NCI-H446 treated with DMSO at 0.1 percent for 48 hours (cell line): ENCODE measurements around the gene JAKMIP1.

ENCODE experiments used
- DNase-seq: peaks from one replicate; lab custom pipeline; 2025; lab: John Stamatoyannopoulos, UW

JAKMIP1 gene

DNA sequence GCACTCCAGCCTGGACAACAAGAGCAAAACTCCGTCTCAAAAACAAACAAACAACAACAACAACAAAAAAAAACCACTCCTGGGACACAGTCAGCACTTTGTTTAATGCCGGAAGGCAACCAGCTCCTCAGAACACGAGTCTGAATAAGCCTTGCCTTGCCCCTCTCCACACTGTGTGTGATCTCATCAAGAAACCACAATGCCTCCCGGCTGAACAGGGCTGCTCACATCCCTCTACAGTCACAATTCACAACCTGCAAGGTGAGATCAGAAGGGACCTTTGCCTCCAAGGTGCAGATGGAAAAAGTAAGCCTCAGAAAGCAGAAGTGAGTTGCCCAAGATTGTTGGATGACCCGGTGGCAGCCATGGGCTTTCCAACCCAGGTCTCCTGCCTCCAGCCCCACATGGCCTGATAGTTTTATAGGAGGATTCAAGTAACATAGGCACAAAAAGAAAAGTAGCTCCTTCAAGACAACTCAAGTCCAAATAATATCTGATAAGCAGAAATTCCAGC lies 80.8 kb downstream of the JAKMIP1 start:
- no peak for DNase-seq

GRCh38 chr4:6118201-6118600 lies 82.1 kb downstream of the JAKMIP1 start:
- DNase-seq: no peak

DNA sequence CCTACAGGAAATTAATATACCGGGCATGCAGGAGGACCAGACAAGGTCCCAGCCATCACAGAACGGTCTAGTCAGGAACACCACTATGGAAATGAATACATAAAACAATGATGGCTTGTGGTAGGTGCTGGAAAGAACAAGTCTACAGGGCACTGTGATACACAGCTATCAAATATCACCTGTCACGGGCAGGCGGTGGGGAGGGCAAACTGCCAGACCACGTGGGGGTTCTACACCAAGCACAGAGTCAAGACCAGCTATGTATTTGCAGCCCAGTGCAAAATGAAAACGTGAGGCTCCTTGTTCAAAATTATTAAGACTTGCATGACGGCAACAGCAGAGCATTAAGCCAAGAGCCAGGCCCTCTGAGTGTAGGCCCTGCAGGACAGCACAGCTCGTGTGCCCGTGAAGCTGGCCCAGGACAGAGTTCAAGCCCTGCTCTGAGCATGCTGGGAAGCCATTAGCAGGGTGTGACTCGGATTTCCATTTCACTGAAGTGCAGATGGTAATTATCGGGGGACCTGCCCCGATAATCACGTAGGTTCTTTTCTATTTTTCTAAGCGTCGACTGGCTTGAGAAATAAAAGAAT lies 83.6 kb downstream of the JAKMIP1 start:
- no peak for DNase-seq

- DNase-seq: no peak
Measured at GRCh38 chr4:6115746-6116586, 84.4 kb downstream of the JAKMIP1 start.

GRCh38 chr4:6115342-6115741 lies 85.0 kb downstream of the JAKMIP1 start:
- no peak for DNase-seq

GRCh38 chr4:6114601-6115000 lies 85.7 kb downstream of the JAKMIP1 start:
- DNase-seq: no peak

GRCh38 chr4:6114181-6114580 lies 86.2 kb downstream of the JAKMIP1 start:
- no peak for DNase-seq

DNA sequence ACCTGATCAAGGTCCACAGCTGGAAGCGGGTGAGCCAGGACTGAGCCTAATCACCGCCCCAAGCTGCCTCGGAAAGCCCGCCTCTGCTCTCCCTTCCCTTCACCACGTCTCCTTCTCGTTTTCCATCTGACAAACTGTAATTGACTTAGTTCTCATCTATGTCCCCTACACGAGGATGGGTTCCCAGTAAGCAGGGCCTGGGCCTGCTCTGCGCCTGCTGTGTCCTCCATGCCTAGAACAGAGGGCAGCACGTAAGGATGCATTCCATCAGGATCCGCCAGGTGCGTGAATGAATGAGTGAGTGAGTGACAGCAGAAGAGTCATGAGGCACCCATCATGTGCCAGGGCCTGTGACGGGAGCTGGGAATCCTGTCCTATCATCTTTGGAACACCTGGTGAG lies 86.7 kb downstream of the JAKMIP1 start:
- no peak for DNase-seq

DNA sequence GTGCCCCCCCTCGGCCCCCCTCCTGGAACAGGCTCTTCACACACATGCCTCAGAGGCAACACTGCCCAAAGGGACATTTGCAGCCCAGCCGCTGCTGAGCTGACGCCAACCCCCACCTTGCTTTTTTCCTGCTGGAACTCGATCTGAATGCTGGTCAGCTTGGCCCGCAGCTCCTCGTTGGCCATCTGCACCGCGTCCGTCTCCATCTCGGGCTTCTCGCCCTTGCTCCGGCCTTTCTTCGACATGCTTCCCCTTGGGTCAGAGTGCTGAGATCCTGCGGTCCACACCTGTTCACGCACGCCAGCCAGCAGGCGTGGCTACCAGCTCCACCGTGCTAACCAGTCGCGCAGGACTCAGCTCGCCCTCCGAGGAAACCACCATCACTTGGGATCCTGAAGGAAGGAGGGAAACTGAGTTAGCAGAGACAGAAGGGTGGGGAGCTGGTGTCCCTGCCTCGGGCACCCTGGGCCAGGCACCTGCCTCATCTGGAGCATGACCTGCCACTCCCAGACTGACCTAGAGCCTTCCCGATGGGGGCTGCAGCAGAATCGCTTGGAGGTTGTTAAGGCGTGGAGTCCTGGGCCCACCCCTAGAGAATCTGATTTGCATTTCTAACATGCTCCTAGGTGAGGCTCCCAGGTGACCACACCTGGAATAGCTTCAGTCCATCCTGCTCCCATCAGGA lies 87.6 kb downstream of the JAKMIP1 start:
- no peak for DNase-seq

DNA sequence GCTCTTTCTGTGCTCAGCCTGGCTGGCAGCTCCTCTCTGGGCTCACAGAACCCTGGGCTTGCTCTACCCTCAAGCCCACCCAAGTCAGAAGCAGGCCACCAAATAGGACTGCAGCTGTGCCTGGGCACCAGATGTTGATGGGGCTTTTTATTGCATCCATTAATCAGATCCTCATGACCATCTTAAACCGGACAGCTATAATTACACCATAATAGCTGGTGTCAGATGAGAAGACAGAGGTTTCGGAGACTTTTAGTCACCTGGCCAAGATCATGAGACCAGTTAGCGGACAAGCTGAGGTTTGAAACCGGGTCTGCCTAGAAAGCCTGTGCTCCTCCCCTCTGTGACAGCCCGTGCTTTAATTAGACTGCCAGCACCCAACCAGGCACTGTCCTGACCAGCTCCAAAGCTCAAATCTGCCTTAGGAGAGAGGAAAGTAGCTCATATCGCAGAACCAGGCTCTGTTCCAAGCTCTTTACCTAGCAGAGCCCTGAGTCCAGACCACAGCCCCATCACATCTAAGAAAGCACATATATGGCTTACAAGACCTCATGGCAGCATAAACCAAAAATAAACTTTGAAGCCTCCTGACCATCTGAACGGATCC lies 88.9 kb downstream of the JAKMIP1 start:
- no peak for DNase-seq

DNA sequence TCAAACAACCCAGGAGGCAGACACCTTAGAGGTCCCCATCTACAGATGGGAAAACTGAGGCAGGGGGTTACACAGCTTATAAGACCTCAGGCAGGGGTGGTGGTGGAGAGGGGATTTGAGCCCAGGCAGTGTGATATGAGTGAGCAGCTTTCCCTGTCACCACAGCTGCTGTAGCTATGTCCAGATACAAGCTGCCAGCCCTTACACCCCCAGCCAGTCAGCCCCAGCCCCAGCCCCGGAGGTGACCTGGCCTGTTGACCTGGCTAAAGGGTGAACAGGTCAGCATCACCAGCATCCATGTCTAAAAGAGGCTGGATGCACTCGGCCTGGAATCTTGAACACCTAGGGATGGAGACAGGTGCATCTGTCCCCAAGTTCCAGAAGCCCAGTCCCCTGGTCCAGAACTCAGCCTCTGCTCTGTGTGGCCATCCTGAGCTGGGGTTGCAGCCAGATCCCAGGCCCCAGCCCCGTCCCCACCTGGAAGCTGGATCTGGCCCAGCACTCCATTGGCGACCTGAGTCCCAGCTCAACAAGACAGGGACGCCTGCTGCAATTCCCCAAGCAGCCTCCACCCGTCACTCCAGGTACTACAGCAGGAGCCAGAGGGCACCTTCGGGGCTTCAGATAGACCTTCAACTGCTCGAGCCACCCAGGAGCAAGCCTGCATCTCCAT lies 89.5 kb downstream of the JAKMIP1 start:
- DNase-seq: no peak

DNA sequence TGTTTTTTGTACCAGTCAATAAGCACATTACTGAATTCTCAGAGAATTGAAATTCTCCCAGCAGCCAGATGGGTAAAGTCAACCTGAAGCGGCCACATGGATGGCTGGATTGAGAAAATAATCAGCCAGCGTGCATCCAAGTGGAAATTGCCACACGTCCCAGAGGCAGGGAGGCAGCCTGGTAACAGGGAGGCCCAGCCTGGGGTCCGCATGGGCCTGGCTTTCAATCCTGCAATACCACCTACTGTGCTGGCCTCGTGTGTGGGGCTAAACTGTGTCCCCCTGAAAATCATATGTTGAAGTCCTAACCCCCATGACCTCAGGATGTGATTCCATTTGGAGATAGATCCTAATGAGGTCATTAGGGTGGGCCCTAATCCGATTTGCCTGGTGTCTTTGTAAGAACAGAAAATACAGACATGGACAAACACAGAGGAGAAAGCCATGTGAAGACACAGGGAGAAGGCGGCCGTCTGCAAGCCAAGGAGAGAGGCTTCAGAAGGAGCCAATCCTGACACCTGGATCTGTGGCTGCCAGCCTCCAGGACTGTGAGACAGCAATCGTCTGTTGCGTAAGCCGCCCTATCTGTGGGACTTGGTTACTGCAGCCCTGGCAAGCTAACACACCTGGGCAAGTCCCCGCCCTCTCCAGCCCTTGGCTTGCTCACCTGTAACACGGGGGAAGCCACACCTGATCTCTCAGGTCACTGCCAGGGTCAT lies 90.3 kb downstream of the JAKMIP1 start:
- no peak for DNase-seq

DNA sequence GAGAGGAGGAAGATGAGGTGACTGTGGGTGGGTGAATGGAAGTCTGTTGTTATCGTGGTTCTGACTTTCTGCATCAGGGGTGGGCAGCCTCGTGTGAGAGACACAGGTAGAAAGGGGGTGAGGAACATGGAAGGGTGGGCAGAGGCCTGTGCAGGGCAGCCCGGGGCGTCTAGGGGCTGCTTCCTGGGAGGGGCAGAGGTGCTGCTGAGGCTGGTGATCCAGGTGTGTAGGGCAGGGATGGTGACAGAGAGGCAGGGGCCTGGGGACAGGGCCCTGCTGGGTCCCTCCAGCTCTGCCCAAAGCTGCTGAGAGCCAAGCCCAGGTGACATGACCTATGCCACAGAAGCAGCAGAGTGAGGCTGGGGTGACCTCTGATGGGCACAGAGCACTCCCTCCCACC lies 92.5 kb downstream of the JAKMIP1 start:
- no peak for DNase-seq

GRCh38 chr4:6107114-6107791 lies 93.1 kb downstream of the JAKMIP1 start:
- no peak for DNase-seq

GRCh38 chr4:6106156-6106555 lies 94.2 kb downstream of the JAKMIP1 start:
- no peak for DNase-seq

DNA sequence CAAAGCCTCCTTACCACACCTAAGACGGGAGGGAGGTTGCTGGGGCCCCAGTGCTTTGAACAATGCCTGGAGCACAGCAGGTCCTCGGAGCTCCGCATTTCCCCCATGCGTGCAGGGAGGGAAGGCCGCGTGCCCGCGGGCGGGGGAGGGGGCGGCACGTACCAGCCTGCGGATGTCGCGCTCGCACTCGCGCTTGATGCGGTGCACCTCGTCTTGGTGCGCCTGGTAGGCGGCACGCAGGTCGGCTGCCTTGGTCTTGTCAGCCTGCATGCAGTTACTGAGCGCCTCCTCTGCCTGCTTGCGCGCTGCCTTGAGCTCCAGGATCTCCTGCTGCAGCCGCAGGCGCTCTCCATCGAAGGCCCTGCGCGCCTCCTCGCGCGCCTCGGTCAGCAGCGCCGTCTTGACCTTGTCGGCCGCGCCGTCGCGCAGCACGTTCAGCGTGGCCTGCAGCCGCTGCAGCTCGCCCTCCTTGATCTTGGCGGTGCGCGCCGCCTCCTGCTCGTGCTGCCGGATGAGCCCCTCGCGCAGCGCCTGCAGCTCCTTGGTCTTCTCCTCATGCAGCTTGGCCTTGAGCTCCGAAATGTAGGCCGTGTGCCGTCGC lies 94.9 kb downstream of the JAKMIP1 start:
- DNase-seq: no peak

GRCh38 chr4:6104541-6105130 lies 95.7 kb downstream of the JAKMIP1 start:
- DNase-seq: no peak

GRCh38 chr4:6097581-6097980 lies 102.8 kb downstream of the JAKMIP1 start:
- DNase-seq: no peak

- no peak for DNase-seq
Measured at GRCh38 chr4:6095897-6096296, 104.5 kb downstream of the JAKMIP1 start.
